ENCODE measurements around the gene POTEI. TPM values are rescaled to one million over a fixed set of nuclear protein-coding genes. Genes with fewer than 3 reads are reported as not detected.
"Not testable (repeated sequence)": the region's sequence is repeated elsewhere in the genome, so short reads cannot be mapped to it uniquely, and the experiment has no call there.

The POTEI gene
- not detected for total RNA-seq

DNA sequence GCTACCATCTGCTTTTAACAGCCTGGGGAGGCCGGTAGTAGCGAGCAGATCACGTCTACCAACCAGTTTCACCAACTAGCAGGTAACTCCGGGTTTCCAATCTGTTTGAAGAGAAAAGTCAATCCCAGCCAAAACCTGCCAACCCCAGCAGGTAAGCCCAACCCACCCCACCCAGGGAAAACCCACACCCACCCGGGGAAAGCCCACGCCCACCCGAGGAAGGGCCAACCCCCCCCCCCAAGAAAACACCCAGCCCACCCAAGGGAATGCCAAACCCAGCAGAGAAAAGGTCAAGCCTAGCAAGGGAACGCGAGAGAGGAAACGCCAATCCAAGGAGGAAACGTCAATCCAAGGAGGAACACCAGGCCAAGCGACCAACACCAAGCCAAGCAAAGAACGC is at the start of gene POTEI:
TSS of gene POTEI (minus strand) at position 101 of the 400 bp plus-strand sequence. CDS start at position 8, 93 bp downstream.
- POLR2A ChIA-PET, CTCF ChIA-PET: not testable (repeated sequence)

DNA sequence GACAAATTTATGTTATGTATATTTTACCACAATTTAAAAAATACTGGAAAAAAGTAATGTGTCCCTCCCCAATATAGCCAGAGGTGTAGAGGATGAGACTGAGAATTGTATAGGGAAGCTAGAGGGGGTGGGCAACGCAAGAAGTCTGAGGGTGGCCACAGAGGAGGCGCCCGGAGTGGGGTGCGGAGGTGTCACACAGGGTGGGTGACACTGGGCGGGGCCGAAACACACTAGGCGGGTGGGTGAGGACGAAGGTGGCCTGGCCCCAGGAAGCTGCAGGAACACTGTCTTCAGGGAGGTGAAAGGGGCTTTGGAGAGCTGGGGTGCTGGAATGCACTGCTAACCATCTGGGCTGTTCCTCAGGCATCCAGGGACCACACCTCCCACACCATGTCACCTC is 47.3 kb upstream of the POTEI start:
- CTCF ChIA-PET, POLR2A ChIA-PET: not testable (repeated sequence)

DNA sequence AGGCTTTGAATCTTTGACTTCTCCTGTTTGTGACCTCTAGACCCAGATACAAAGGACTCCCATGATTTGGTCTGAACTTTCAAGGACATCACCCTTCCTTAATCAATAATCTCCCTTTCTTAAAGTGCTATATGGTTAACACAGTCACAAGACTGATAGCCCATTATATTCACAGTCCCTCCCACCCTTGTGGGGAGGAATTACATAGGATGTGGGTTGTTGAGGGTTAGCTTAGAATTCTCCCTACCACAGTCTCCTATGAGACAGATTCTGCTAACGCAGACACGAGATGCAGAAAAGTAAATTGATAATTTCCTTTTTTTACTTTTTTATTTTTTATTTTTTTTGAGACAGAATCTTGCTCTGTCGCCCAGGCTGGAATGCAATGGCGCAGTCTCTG is 45.0 kb upstream of the POTEI start:
- CTCF ChIA-PET, POLR2A ChIA-PET: not testable (repeated sequence)

DNA sequence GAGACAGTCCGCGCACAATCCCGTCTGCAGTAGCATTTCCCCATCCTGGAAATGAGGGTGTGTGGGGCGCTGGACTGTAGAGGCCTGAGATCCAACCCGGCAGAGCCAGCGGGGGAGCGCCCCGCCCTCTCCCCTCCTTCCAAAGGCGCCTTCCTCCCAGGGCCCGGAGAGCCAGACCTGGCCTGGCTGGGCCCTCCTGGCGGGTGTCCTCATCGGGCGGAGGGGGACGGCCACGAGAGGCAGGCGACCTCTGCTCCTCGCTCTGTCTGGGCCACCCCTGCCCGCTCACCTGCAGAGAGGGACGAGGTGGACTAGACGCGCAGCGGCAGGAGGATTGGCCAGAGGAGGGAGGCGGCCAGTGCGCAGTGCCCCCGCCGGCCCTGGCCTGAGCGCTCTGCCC is 40.3 kb upstream of the POTEI start:
- CTCF ChIA-PET, POLR2A ChIA-PET: not testable (repeated sequence)

GRCh38 chr2:130548418-130548817 is 39.3 kb upstream of the POTEI start:
- CTCF ChIA-PET, POLR2A ChIA-PET: not testable (repeated sequence)

DNA sequence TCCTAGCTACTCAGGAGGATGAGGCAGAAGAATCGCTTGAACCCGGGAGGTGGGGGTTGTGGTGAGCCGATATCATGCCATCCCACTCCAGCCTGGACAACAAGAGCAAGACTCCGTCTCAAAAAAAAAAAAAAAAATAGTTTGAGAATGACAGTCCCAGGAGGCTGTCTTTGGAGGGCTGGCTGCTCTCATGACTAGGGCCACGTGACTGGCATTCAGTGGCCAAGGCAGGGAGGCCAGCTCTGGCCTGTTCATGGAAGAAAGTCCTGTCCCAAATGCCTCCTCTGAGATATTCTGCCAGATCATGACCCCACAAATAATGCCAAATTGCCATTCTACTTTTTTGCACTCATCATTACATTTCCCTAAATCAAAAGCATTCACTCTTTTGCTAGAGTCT is 35.9 kb upstream of the POTEI start:
- CTCF ChIA-PET, POLR2A ChIA-PET: not testable (repeated sequence)

DNA sequence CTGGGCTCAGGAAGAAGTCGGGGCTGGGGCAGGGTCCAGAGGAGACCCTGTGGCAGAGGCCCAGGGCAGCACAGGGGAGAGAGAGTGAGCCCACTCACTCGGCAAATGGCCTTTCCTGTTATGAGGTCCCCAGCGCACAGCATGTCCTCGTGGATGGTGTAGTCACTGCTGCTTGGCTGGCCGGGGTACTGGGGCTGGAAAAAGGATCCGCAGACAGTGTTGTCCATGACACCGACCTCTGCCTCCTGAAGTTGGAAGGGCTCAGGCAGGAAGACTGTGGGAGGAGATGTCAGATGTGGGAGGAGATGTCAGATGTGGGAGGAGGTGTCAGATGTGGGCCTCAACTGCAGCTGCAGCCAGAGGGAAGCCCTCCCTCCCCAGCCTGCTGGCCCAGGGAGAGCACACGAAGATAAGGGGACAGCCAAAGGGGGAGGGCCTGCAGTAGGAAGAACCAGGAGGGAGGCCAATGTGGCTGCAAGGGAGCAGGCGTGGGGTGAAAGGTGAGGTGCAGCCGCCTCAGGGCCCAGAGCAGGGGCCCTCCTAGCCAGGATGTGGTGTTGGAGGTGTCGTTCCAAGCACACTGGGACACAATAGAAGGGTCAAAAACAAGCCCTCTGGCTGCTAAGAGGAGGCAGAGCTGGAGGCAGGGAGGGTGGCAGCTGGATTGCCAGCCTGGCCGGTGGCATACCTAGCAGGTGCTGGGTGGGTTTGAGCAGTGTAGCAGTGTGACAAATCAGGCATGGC is 34.8 kb upstream of the POTEI start:
- POLR2A ChIA-PET, CTCF ChIA-PET: not testable (repeated sequence)

- POLR2A ChIA-PET, CTCF ChIA-PET: not testable (repeated sequence)
Measured at GRCh38 chr2:130542789-130543188, 33.7 kb upstream of the POTEI start.

DNA sequence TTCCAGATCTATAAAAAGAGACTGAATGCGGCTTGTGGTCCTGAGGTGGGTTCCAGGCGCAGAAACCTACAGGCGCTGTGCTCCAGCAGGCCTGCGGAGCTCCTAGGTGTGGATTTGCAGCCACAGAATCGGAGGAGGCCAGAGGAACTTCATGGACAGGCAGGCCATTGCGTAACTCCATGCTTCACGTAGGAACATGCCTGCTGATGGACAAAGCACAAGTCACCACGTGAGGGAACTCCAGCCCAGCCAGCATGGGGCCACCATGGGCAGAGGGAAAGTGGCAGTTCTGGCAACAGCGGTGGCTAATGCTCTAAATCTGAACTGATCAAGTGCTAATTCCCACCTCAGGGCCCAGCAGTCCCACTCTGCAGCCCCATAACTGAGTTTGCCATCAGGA is 29.1 kb upstream of the POTEI start:
- CTCF ChIA-PET, POLR2A ChIA-PET: not testable (repeated sequence)

DNA sequence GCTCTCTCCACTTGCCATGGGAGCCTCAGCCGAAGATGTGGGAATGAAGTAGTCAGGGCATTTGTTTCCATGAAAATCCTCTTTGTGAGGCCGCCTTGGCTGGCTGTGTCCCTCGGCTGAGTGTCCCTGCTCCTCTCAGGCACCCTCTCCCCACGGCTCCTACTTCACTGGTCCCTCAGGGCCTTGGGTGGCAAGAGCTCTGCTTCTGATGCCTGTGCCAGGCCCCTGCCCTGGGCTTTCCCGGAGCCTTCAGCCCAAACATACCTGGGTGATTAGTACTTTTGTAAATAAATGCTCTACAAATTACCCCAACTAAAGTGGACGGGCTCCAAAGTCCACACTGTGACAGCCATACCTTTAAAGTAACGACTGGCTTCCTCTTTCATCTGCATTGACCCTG is 27.5 kb upstream of the POTEI start:
- CTCF ChIA-PET, POLR2A ChIA-PET: not testable (repeated sequence)

DNA sequence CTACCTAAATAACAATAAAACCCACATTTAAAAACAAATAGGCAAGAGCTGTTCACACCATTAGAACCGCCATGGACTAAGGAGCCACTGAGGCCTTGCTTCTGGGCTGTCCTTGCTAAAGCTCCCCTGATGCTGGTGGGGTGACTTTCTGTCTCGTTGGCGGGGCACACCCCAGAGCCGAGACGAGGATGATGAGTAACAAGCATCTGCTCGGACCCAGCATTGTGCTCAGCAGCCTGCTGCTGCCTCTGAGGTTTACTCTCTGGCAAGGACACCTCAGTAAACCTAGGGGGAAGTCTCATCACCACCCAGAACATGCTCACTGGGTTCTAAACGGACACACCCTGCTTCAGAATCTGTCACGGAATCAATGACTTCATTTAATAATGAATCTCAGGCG is 22.5 kb upstream of the POTEI start:
- CTCF ChIA-PET, POLR2A ChIA-PET: not testable (repeated sequence)

DNA sequence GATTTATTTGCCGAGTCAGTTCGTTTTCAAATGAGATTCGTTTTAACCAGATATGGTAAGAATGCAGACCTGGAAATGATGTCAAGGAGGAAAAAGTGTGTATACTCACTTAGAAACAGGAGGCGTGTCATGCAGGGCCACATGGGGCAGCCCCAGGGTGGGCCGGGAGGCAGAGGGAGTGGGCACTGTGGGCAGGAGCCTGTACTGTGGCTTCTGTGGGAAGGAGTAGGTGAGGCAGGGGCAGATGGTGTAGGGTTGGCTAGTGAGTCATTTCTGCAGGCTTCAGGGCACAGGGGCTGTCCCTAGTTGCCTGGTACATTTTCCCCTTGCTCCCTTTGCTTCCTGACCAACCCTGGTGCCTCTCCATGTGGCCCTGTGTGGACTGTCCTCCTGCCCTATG is 22.1 kb upstream of the POTEI start:
- CTCF ChIA-PET, POLR2A ChIA-PET: not testable (repeated sequence)

- POLR2A ChIA-PET, CTCF ChIA-PET: not testable (repeated sequence)
Measured at GRCh38 chr2:130530212-130530611, 21.1 kb upstream of the POTEI start.

DNA sequence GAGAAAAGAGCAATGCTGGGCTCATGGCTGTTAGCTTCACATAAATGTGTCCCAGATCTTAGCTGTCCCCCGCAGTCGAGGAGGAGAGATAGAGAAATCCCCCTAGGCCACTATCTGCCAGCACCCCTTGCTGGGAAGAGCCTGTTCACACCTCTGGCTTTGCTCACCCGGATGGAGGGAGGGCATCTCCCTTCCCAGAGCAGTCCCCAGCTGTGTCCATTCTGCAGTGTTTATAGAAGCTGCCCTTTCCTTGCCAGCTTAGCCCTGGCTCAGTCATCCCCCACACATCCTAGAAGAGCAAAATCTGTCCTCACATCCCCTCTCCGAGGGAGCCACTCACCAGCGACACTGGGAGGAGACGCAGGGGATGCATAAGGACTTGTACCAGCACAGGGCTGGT is 20.4 kb upstream of the POTEI start:
- POLR2A ChIA-PET, CTCF ChIA-PET: not testable (repeated sequence)

- POLR2A ChIA-PET, CTCF ChIA-PET: not testable (repeated sequence)
Measured at GRCh38 chr2:130527365-130527967, 18.3 kb upstream of the POTEI start.

GRCh38 chr2:130522390-130522789 is 13.3 kb upstream of the POTEI start:
- POLR2A ChIA-PET, result not testable (repeated sequence)

GRCh38 chr2:130520992-130521391 is 11.9 kb upstream of the POTEI start, which contains the start of gene CFC1B:
Gene CFC1B (plus strand): TSS chr2:130521222. CDS start chr2:130521485, 263 bp downstream.
- CTCF ChIA-PET, POLR2A ChIA-PET: not testable (repeated sequence)

More at GRCh38 chr2:130522390-130522789, 13.3 kb upstream of the POTEI start:
- CTCF ChIA-PET, result not testable (repeated sequence)

DNA sequence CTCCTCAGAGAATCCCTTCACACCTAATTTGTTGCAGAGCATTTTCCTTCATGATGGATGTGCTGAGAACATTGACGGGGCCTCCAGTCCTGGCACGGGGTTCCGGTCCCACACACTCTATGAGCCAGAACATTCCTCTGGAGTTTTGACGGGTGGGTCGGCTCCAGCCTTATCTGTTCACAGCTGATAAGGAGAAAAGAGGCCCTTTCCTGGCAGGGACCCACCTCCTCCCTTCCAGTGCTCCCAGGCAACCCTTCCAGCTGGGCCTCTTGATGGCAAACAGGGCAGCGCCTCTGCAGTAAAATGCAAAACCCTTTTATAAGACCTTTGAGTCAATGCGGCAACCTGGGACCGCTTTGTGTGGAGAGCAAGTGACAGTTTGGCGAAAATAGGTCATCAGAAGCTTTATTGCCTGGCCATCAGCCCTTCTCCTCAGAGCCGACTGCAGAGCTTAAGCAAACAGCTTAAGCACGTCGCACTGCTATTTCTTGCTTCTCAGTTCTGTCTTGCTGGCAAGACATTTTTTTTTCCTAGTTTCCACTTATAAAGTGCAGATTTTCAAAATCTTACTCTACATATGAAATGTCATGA is 9.5 kb upstream of the POTEI start:
- CTCF ChIA-PET, POLR2A ChIA-PET: not testable (repeated sequence)

GRCh38 chr2:130511747-130512451 is 2.8 kb upstream of the POTEI start:
- CTCF ChIA-PET, POLR2A ChIA-PET: not testable (repeated sequence)

DNA sequence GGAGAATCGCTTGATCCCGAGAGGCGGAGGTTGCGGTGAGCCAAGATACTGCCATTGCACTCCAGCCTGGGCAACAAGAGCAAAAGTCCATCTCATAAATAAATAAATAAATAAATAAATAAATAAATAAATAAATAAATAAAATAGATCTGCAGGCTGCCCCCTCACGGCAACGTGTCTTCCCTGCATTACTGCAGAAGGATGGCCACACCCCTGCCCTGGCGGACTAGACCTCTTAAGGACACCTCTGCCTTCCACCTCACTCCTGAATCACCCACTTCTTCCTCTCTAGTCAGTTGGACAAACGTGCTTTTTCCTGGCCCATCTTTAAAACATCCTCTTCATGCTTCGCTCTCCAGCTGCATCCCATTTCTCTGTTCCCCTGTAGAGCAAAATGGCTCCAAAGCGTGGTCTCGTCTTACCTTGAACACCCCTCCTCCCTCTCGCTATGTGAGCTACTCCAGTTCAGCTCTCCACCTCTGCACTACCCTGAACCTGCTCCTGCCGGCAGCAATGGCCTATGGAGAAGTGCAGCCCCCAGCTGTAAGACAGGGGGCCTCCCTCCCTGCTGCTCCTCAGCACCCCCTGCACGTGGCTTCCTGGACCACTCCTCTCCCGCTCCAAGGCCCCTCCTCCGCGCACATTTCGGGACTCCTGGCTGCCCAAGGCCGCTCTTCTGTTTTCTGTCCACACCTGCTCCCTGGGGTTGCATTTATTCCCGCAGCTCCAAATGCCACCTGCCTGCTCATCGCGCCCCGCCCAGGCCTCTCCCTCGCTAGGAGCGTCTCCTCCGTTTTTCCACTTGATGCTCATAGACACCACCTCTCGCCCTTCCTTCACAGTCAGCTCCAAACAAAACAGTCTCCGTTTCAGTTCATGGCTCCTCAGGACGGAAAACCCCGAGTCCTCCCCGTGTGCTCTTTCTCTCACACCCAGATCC is 1.9 kb upstream of the POTEI start:
- POLR2A ChIA-PET, CTCF ChIA-PET: not testable (repeated sequence)
